ENCODE results near the gene ALPL.

DNA sequence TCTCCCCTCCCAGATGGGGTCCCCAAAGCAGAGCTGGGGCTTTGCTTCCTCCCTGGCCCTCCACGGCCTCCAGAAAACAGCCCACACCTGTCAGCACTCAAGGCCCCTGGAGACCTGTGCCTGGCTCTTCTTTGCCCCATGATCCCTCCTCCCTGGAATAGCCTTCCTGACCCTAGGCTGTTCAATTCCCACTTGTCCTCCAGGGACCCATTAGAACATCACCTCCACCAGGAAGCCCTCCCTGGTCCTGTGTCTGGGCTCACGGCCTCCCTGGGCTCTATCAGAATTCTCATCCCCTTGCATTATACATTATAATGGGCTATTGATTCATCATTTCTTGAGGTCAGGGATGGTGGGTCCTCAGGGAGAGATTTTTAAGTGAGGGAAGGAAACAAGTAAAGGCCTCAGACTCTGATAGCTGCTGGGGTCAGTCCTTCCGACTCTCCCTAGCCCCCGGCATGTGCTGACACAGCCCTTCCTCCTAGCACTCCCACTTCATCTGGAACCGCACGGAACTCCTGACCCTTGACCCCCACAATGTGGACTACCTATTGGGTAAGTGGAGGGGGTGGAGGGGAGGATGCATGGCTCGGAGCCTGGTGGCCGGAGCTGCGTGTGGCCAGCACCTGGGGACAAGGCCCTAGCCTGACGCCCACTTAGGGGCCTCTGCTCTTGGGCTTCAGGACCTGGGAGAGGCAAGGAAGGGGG is 60.8 kb downstream of the ALPL start:
- no peak for TF ChIP-seq IRF2 (CRISPR knock-in tag; IDR thresholded peaks at IDR 0.05; ENCODE audit: borderline replicate concordance, low read depth)
- TF ChIP-seq, protein P1, sequence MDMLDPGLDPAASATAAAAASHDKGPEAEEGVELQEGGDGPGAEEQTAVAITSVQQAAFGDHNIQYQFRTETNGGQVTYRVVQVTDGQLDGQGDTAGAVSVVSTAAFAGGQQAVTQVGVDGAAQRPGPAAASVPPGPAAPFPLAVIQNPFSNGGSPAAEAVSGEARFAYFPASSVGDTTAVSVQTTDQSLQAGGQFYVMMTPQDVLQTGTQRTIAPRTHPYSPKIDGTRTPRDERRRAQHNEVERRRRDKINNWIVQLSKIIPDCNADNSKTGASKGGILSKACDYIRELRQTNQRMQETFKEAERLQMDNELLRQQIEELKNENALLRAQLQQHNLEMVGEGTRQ (CRISPR knock-in tag; IDR thresholded peaks at IDR 0.05) = no peak
- no peak for TF ChIP-seq TEAD4 (CRISPR knock-in tag; IDR thresholded peaks at IDR 0.05)
- TF ChIP-seq NFATC4 (CRISPR knock-in tag; IDR thresholded peaks at IDR 0.05) = no peak
- TF ChIP-seq, protein P2, sequence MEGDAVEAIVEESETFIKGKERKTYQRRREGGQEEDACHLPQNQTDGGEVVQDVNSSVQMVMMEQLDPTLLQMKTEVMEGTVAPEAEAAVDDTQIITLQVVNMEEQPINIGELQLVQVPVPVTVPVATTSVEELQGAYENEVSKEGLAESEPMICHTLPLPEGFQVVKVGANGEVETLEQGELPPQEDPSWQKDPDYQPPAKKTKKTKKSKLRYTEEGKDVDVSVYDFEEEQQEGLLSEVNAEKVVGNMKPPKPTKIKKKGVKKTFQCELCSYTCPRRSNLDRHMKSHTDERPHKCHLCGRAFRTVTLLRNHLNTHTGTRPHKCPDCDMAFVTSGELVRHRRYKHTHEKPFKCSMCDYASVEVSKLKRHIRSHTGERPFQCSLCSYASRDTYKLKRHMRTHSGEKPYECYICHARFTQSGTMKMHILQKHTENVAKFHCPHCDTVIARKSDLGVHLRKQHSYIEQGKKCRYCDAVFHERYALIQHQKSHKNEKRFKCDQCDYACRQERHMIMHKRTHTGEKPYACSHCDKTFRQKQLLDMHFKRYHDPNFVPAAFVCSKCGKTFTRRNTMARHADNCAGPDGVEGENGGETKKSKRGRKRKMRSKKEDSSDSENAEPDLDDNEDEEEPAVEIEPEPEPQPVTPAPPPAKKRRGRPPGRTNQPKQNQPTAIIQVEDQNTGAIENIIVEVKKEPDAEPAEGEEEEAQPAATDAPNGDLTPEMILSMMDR (IDR thresholded peaks at IDR 0.05) = no peak
